Left lung (tissue), 10 donors: ENCODE data around the gene RASGEF1C. TPM values are rescaled to one million over a fixed set of nuclear protein-coding genes. Genes with fewer than 3 reads are reported as not detected.
A peak's percentile ranks its signal among the peaks of the same experiment; 100 is the strongest.

ENCODE experiments used
- ATAC-seq: fragments of 200-7000 bp; cut with Tn5 transposase; one replicate; pipeline ENCODE4 v1.9.1; 2020; ENCODE audit warnings: moderate library complexity
- DNase-seq, 4 donors: peaks; one replicate each; pipeline ENCODE4 v3.0.0-alpha.2; 2013 to 2020
- H3K27ac ChIP-seq, 2 donors: fragments of 200-600 bp; sonication (generic) in 1 of 2; one replicate each; pipeline versions ENCODE4 v1.5.0 to v1.8.0; 2020 to 2021
- H3K27me3 ChIP-seq, 2 donors: fragments of 200-600 bp; sonication (generic) in 1 of 2; one replicate each; pipeline versions ENCODE4 v1.5.0 to v1.8.0; 2020 to 2021
- H3K36me3 ChIP-seq, 2 donors: fragments of 200-600 bp; sonication (generic) in 1 of 2; one replicate each; pipeline versions ENCODE4 v1.5.0 to v1.8.0; 2020 to 2021
- H3K4me1 ChIP-seq, 2 donors: fragments of 200-600 bp; one replicate each; pipeline ENCODE4 v1.8.0; 2021
- H3K4me3 ChIP-seq, 2 donors: fragments of 200-600 bp; sonication (generic) in 1 of 2; one replicate each; pipeline versions ENCODE4 v1.5.0 to v1.8.0; 2020 to 2021; ENCODE audit warnings: mild to moderate bottlenecking in 1 of 2
- H3K9me3 ChIP-seq, 2 donors: fragments of 200-600 bp; sonication (generic) in 1 of 2; one replicate each; pipeline versions ENCODE4 v1.5.0 to v1.8.0; 2020 to 2021
- intact Hi-C, 2 donors: fragments of 100-400 bp; cut with DNase I; formaldehyde crosslinking; loops; one replicate each; pipeline versions ENCODE4 v1.11.2 to v1.14.2; 2022
- polyA plus RNA-seq, 6 donors: library from polyadenylated mRNA; unstranded; fragments of 120-200 nt; gene quantifications; one replicate each; pipeline ENCODE4 v1.2.1, GENCODE V29; 2013; ENCODE audit not compliant: insufficient read length in 6 of 6
- total RNA-seq, 2 donors: library from RNA; stranded (reverse); fragmentation: NEBNext Ultra II Directional; extraction: Animal tissue kit (Norgen Biotek cat#: 25700); gene quantifications; one replicate each; pipeline ENCODE4 v1.2.1, GENCODE V29; 2021
- TF ChIP-seq, protein P1 (sequence below), 2 donors: fragments of 200-600 bp; sonication (generic) in 1 of 2; IDR thresholded peaks; one replicate each; pipeline versions ENCODE4 v1.5.0 to v1.8.0; 2021; ENCODE audit warnings: antibody characterized with exemption in 2 of 2
- donor health status: DM: no; HTN: yes; CAD: no.
- donor health status: DM: no; HTN: no; CAD: no.

The RASGEF1C gene
- total and polyA plus RNA-seq, 8 donors: 0.09 to 0.34 (median 0.17) TPM; not detected in 3

- no peak for ATAC-seq
- no peak overlapping the region for H3K27ac ChIP-seq
- H3K4me1 ChIP-seq: no peaks in the 10 kb centered on the region
- H3K27me3 ChIP-seq: peaks cover 0 to 15% of the 10 kb centered on the region in 2 donors
- intact Hi-C loops: no loop called here
- H3K4me3 ChIP-seq: no peak overlapping the region
- TF ChIP-seq, protein P1, sequence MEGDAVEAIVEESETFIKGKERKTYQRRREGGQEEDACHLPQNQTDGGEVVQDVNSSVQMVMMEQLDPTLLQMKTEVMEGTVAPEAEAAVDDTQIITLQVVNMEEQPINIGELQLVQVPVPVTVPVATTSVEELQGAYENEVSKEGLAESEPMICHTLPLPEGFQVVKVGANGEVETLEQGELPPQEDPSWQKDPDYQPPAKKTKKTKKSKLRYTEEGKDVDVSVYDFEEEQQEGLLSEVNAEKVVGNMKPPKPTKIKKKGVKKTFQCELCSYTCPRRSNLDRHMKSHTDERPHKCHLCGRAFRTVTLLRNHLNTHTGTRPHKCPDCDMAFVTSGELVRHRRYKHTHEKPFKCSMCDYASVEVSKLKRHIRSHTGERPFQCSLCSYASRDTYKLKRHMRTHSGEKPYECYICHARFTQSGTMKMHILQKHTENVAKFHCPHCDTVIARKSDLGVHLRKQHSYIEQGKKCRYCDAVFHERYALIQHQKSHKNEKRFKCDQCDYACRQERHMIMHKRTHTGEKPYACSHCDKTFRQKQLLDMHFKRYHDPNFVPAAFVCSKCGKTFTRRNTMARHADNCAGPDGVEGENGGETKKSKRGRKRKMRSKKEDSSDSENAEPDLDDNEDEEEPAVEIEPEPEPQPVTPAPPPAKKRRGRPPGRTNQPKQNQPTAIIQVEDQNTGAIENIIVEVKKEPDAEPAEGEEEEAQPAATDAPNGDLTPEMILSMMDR (IDR thresholded peaks at IDR 0.05): no peak
- no peak for DNase-seq
- peaks cover 0 to 21% of the 10 kb centered on the region in 2 donors for H3K9me3 ChIP-seq
- no peaks in the 10 kb centered on the region for H3K36me3 ChIP-seq
Measured at GRCh38 chr5:180102636-180103035, 106.4 kb downstream of the RASGEF1C start.

GRCh38 chr5:180101451-180102105 is 107.4 kb downstream of the RASGEF1C start:
- H3K27me3 ChIP-seq: peaks cover 0 to 15% of the 10 kb centered on the region in 2 donors
- no peaks in the 10 kb centered on the region for H3K36me3 ChIP-seq
- H3K9me3 ChIP-seq: peaks cover 0 to 11% of the 10 kb centered on the region in 2 donors
- no peak for ATAC-seq
- no peaks in the 10 kb centered on the region for H3K4me1 ChIP-seq
- TF ChIP-seq, protein P1 (IDR thresholded peaks at IDR 0.05): no peak
- intact Hi-C loops: no loop called here
- no peak overlapping the region for H3K27ac ChIP-seq
- peak in 1 of 4 donors; percentile 49 for DNase-seq
- no peak overlapping the region for H3K4me3 ChIP-seq

DNA sequence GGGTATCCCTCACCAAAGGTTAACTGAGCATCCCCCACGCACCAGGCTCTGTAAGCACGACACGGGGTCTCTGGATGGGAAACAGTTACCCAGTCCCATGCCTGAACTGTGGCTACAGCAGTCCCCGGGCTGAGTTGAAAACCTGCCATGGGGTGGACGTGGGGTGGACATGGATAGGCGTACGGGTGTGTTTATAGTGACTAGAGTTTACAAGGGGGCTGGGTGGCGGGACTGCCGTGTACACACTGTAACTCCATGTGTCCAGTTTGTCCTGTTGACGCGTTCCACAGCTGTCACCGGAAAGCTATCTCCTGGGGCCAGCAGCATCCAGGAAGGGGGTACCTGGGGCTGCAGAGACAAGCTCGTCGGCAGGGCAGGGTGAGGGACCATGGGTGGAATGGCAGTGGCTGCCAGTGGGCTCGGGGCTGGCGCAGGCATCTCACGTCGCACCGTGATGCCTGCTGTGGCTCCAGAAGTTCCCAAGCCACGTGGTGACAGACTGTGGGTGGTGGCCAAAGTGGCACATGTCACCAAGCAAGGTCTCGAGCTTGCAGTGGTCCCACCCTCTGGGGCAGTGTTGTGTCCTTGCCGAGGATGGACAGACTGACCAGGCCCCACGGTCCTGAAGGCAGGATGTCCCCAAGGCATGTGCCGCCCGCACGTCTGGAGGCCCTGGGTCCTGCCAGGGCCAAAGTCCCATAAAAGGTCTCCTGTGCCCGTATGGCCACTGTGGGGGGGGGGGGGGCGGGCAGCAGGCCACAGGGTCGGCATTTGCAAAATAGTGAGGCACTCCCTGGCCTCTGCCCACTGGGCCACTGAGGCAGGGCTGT is 108.2 kb downstream of the RASGEF1C start:
- TF ChIP-seq, protein P1 (IDR thresholded peaks at IDR 0.05): no peak
- no peak overlapping the region for H3K27ac ChIP-seq
- DNase-seq (peak in 1 of 4 donors; percentile 48), ATAC-seq (no peak)
- no peaks in the 10 kb centered on the region for H3K4me1 ChIP-seq
- peaks cover 0 to 3% of the 10 kb centered on the region in 2 donors for H3K9me3 ChIP-seq
- H3K36me3 ChIP-seq: no peaks in the 10 kb centered on the region
- peaks cover 0 to 15% of the 10 kb centered on the region in 2 donors for H3K27me3 ChIP-seq
- no peak overlapping the region for H3K4me3 ChIP-seq
- intact Hi-C loops: no loop called here

- Histone ChIP-seq H3K9me3 (no peaks in the 10 kb centered on the region), H3K4me1 (no peaks in the 10 kb centered on the region), H3K27me3 (peaks cover 0 to 15% of the 10 kb centered on the region in 2 donors), H3K4me3 (no peak overlapping the region), H3K36me3 (no peaks in the 10 kb centered on the region), H3K27ac (no peak overlapping the region)
- ATAC-seq (no peak), DNase-seq (peak in 1 of 4 donors; percentile 49)
- intact Hi-C loops: no loop called here
- TF ChIP-seq, protein P1 (IDR thresholded peaks at IDR 0.05): no peak
Measured at GRCh38 chr5:180099733-180100611, 109.0 kb downstream of the RASGEF1C start.
